ENCODE results near the gene PICK1.

The PICK1 gene

GRCh38 chr22:38082986-38083710 is 25.9 kb downstream of the PICK1 start:
- POLR2A ChIA-PET: no interaction called here
- CTCF ChIA-PET: interaction anchor here (1.7 kb wide), 1 partner anchor 31 kb away, joined by 7 read pairs; no protein-coding TSS in a partner anchor
- Histone ChIP-seq H3K9me3 (ENCODE audit: control insufficient read depth, insufficient read depth, low read depth, low read length) (no peaks in the 10 kb centered on the region), H3K4me3 (ENCODE audit: low read depth, low read length) (no peak overlapping the region), H3K27ac (ENCODE audit: extremely low read depth, low read depth, low read length) (no peak overlapping the region), H3K4me1 (ENCODE audit: control insufficient read depth, insufficient read depth, low read length) (no peaks in the 10 kb centered on the region), H3K36me3 (ENCODE audit: control insufficient read depth in 2 of 2, insufficient read depth in 1 of 2, low read length in 2 of 2) (peaks cover 0 to 25% of the 10 kb centered on the region in 2 experiments; a peak in 2 of 3 replicates)
- TF ChIP-seq PRDM6 (tag by site-specific recombination; IDR thresholded peaks at IDR 0.05): no peak
- no peak for TF ChIP-seq ZNF426 (tag by site-specific recombination; IDR thresholded peaks at IDR 0.05)
- TF ChIP-seq ZNF449 (tag by site-specific recombination; IDR thresholded peaks at IDR 0.05): no peak
- no peak for TF ChIP-seq ZBTB20 (tag by site-specific recombination; IDR thresholded peaks at IDR 0.05)
- TF ChIP-seq ZNF776 (tag by site-specific recombination; IDR thresholded peaks at IDR 0.05; ENCODE audit: borderline replicate concordance): no peak
- no peak for TF ChIP-seq PRDM1 (tag by site-specific recombination; IDR thresholded peaks at IDR 0.05)
- TF ChIP-seq ZNF701 (tag by site-specific recombination; IDR thresholded peaks at IDR 0.05): no peak
- no peak for TF ChIP-seq ZNF423 (tag by site-specific recombination; IDR thresholded peaks at IDR 0.05)

GRCh38 chr22:38083931-38084631 is 26.9 kb downstream of the PICK1 start, which contains the start of gene SLC16A8:
TSS of gene SLC16A8 (minus strand) at chr22:38084184. CDS start at chr22:38082873, 1,311 bp downstream.
- Histone ChIP-seq H3K4me3 (ENCODE audit: low read depth, low read length) (no peak within 1 kb of the TSS), H3K36me3 (ENCODE audit: control insufficient read depth in 2 of 2, insufficient read depth in 1 of 2, low read length in 2 of 2) (peaks cover 0 to 25% of the 10 kb centered on the region in 2 experiments; a peak in 2 of 3 replicates), H3K4me1 (ENCODE audit: control insufficient read depth, insufficient read depth, low read length) (no peaks in the 10 kb centered on the region), H3K9me3 (ENCODE audit: control insufficient read depth, insufficient read depth, low read depth, low read length) (no peaks in the 10 kb centered on the region), H3K27ac (ENCODE audit: extremely low read depth, low read depth, low read length) (no peak within 1 kb of the TSS)
- POLR2A ChIA-PET: no interaction called here
- CTCF ChIA-PET: interaction anchor here (1.7 kb wide), 1 partner anchor 32 kb away, joined by 7 read pairs; no protein-coding TSS in a partner anchor
- TF ChIP-seq SP3 (tag by site-specific recombination; IDR thresholded peaks at IDR 0.05): no peak
- TF ChIP-seq ZNF704 (tag by site-specific recombination; IDR thresholded peaks at IDR 0.05): no peak
- TF ChIP-seq ZNF513 (tag by site-specific recombination; IDR thresholded peaks at IDR 0.05): no peak
- no peak for TF ChIP-seq KLF7 (tag by site-specific recombination; IDR thresholded peaks at IDR 0.05; ENCODE audit: borderline replicate concordance)
- no peak for TF ChIP-seq HOXA7 (CRISPR knock-in tag; IDR thresholded peaks at IDR 0.05; ENCODE audit: borderline replicate concordance)
- TF ChIP-seq ZNF280C (tag by site-specific recombination; IDR thresholded peaks at IDR 0.05): no peak
- TF ChIP-seq ZSCAN5A (tag by site-specific recombination; IDR thresholded peaks at IDR 0.05): no peak
- no peak for TF ChIP-seq ZNF10 (tag by site-specific recombination; IDR thresholded peaks at IDR 0.05)
- no peak for TF ChIP-seq CTCF (tag by site-specific recombination; IDR thresholded peaks at IDR 0.05)
- TF ChIP-seq OVOL3 (tag by site-specific recombination; IDR thresholded peaks at IDR 0.05): no peak
- TF ChIP-seq ZNF26 (tag by site-specific recombination; IDR thresholded peaks at IDR 0.05): no peak
